ENCODE results near the gene FAM78A. TPM values are rescaled to one million over a fixed set of nuclear protein-coding genes. Genes with fewer than 3 reads are reported as not detected.

Gene FAM78A
- polyA plus RNA-seq, 1 donor from 2014 or later = 0.47 TPM

DNA sequence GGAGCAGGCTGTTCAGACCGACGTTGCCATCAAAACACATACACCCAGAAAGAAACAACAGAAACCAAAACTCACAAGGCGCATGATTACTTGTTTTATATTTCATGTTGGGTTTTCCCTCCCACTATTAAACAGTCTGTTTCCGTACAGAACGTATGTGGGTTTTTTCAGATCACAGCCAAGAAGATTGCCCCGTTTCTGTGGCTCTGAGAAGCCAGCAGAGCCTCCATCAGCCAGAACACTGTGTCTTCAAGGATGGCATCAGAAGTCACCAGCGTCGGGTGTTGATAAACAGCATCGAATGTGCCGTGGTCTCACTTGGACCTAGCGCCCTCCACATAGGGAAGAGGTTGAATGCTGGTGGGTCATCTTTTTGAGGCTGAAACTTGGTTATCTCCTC lies 42.8 kb downstream of the FAM78A start:
- Histone ChIP-seq H3K9ac (ENCODE audit: low read length) (no peak overlapping the region), H3K4me3 (ENCODE audit: low read length) (no peak overlapping the region), H4K20me1 (ENCODE audit: insufficient read depth) (no peaks in the 10 kb centered on the region), H3K9me2 (ENCODE audit: insufficient read depth, low read length) (no peaks in the 10 kb centered on the region), H3F3A (ENCODE audit: insufficient read depth, low read length, poor library complexity, severe bottlenecking) (no peaks in the 10 kb centered on the region), H2AFZ (ENCODE audit: low read depth, low read length) (no peak overlapping the region), H3K9me3 (ENCODE audit: low read length) (no peaks in the 10 kb centered on the region), H3K27ac (ENCODE audit: low read length) (no peak overlapping the region), H3K4me2 (ENCODE audit: low read length) (no peak overlapping the region), H3K79me2 (replicated peaks; ENCODE audit: insufficient read depth, low read length) (no peaks in the 10 kb centered on the region), H3K27me3 (ENCODE audit: insufficient read depth, low read depth, low read length) (no peaks in the 10 kb centered on the region), H3K36me3 (ENCODE audit: insufficient read depth, low read length) (no peaks in the 10 kb centered on the region)
- no peak for TF ChIP-seq RAD21 (conservative IDR thresholded peaks at IDR 0.05)
- no peak for TF ChIP-seq TAF1 (IDR thresholded peaks at IDR 0.05; ENCODE audit: low read depth)
- TF ChIP-seq EZH2 (IDR thresholded peaks at IDR 0.05; ENCODE audit: borderline replicate concordance, insufficient read depth, low read length, poor library complexity, severe bottlenecking) = no peak
- TF ChIP-seq EP300 (conservative IDR thresholded peaks at IDR 0.05; ENCODE audit: poor library complexity, severe bottlenecking) = no peak
- no peak for TF ChIP-seq MXI1 (conservative IDR thresholded peaks at IDR 0.05; ENCODE audit: poor library complexity, severe bottlenecking)
- no peak for TF ChIP-seq SMC3 (conservative IDR thresholded peaks at IDR 0.05; ENCODE audit: poor library complexity)
- TF ChIP-seq REST (IDR thresholded peaks at IDR 0.05; ENCODE audit: borderline replicate concordance) = no peak
- no peak for TF ChIP-seq CTCF (IDR thresholded peaks at IDR 0.05; ENCODE audit: poor library complexity, severe bottlenecking)
- TF ChIP-seq POLR2AphosphoS5 (IDR thresholded peaks at IDR 0.05) = no peak

DNA sequence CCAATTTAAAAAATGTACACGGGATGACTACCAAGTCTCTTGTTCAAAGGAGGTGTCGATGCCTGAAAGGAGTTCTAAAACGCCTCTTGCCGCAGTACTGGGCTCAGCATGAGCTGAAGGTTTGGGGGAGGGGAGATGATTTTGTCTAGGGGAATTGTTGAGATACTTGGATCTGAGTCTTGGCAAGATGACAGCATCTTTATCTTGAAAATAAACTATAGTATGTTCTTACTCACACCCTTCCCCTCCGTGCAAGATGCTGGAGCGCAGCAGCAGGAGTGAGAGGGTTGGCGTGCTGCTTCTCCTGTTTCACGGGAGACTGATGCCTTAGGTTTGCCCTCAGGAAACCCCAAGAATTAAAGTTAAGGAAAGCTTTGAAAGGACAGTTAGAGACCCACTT lies 47.3 kb downstream of the FAM78A start:
- no peaks in the 10 kb centered on the region for H4K20me1 ChIP-seq (ENCODE audit: insufficient read depth)
- no peaks in the 10 kb centered on the region for H3F3A ChIP-seq (ENCODE audit: insufficient read depth, low read length, poor library complexity, severe bottlenecking)
- no peaks in the 10 kb centered on the region for H3K9me2 ChIP-seq (ENCODE audit: insufficient read depth, low read length)
- H3K9me3 ChIP-seq (ENCODE audit: low read length) = no peaks in the 10 kb centered on the region
- no peak overlapping the region for H3K27ac ChIP-seq (ENCODE audit: low read length)
- no peaks in the 10 kb centered on the region for H3K27me3 ChIP-seq (ENCODE audit: insufficient read depth, low read depth, low read length)
- H3K4me2 ChIP-seq (ENCODE audit: low read length) = no peak overlapping the region
- H3K4me3 ChIP-seq (ENCODE audit: low read length) = no peak overlapping the region
- no peaks in the 10 kb centered on the region for H3K36me3 ChIP-seq (ENCODE audit: insufficient read depth, low read length)
- TF ChIP-seq TAF1 (IDR thresholded peaks at IDR 0.05; ENCODE audit: low read depth) (no peak), MXI1 (conservative IDR thresholded peaks at IDR 0.05; ENCODE audit: poor library complexity, severe bottlenecking) (no peak), EZH2 (IDR thresholded peaks at IDR 0.05; ENCODE audit: borderline replicate concordance, insufficient read depth, low read length, poor library complexity, severe bottlenecking) (no peak), RAD21 (conservative IDR thresholded peaks at IDR 0.05) (no peak), CTCF (IDR thresholded peaks at IDR 0.05; ENCODE audit: poor library complexity, severe bottlenecking) (no peak), SMC3 (conservative IDR thresholded peaks at IDR 0.05; ENCODE audit: poor library complexity) (no peak), REST (IDR thresholded peaks at IDR 0.05; ENCODE audit: borderline replicate concordance) (no peak), EP300 (conservative IDR thresholded peaks at IDR 0.05; ENCODE audit: poor library complexity, severe bottlenecking) (no peak)
- H3K9ac ChIP-seq (ENCODE audit: low read length) = no peak overlapping the region
- no peak overlapping the region for H2AFZ ChIP-seq (ENCODE audit: low read depth, low read length)
- no peaks in the 10 kb centered on the region for H3K79me2 ChIP-seq (replicated peaks; ENCODE audit: insufficient read depth, low read length)
